Measurements from ENCODE around the gene FBXW8. TPM values are rescaled to one million over a fixed set of nuclear protein-coding genes. Genes with fewer than 3 reads are reported as not detected.

The FBXW8 gene
- total and polyA plus RNA-seq, 2 donors (not counting 3 experiments of a cell fraction or from before 2014, with no cell fraction given), result 15.4 TPM

GRCh38 chr12:116885491-116885890, 25.3 kb upstream of the FBXW8 start:
- ChIA-PET CTCF (no interaction called here), POLR2A (no interaction called here)
- intact Hi-C loops (cut with micrococcal nuclease) (no loop called here), dilution Hi-C loops (cut with MboI; ENCODE audit: extremely low pct_ligation_motif_present, low sequenced_read_pairs) (no loop called here)
- no TSS peak for BruUV-seq (replicated peaks)
- no peaks in the 10 kb centered on the region for H3K4me1 ChIP-seq (ENCODE audit: control insufficient read depth, extremely low read depth, insufficient read depth, low read length)
- no peak overlapping the region for H3K4me2 ChIP-seq (ENCODE audit: insufficient read depth, low read length)
- no peak overlapping the region for H2AFZ ChIP-seq (ENCODE audit: low read depth, low read length)
- FAIRE-seq, result no peak
- TF ChIP-seq FOS (IDR thresholded peaks at IDR 0.05; ENCODE audit: borderline replicate concordance, insufficient read depth, low read length), result no peak
- TF ChIP-seq POLR2AphosphoS5 (IDR thresholded peaks at IDR 0.05; ENCODE audit: insufficient read depth, low read depth, low read length), result no peak
- TF ChIP-seq, protein P1, sequence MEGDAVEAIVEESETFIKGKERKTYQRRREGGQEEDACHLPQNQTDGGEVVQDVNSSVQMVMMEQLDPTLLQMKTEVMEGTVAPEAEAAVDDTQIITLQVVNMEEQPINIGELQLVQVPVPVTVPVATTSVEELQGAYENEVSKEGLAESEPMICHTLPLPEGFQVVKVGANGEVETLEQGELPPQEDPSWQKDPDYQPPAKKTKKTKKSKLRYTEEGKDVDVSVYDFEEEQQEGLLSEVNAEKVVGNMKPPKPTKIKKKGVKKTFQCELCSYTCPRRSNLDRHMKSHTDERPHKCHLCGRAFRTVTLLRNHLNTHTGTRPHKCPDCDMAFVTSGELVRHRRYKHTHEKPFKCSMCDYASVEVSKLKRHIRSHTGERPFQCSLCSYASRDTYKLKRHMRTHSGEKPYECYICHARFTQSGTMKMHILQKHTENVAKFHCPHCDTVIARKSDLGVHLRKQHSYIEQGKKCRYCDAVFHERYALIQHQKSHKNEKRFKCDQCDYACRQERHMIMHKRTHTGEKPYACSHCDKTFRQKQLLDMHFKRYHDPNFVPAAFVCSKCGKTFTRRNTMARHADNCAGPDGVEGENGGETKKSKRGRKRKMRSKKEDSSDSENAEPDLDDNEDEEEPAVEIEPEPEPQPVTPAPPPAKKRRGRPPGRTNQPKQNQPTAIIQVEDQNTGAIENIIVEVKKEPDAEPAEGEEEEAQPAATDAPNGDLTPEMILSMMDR (IDR thresholded peaks at IDR 0.05; ENCODE audit: extremely low read depth in 1 of 2, insufficient read depth in 1 of 2, low read depth in 1 of 2, low read length in 2 of 2), result no peak
- no peak for TF ChIP-seq MAX (IDR thresholded peaks at IDR 0.05; ENCODE audit: insufficient read depth, insufficient read length)
- TF ChIP-seq MYC (IDR thresholded peaks at IDR 0.05; ENCODE audit: low read depth, low read length), result no peak
- TF ChIP-seq JUN (IDR thresholded peaks at IDR 0.05; ENCODE audit: borderline replicate concordance, insufficient read depth, insufficient read length, low read depth), result no peak
- no peak for TF ChIP-seq GATA2 (IDR thresholded peaks at IDR 0.05; ENCODE audit: insufficient read depth, insufficient read length, low read depth, low read length)
- TF ChIP-seq EZH2 (IDR thresholded peaks at IDR 0.05; ENCODE audit: borderline replicate concordance, low read depth, low read length, severe bottlenecking), result no peak
- H3K9ac ChIP-seq (replicated peaks; ENCODE audit: extremely low read depth, insufficient read depth, low read length), result no peak overlapping the region
- DNase-seq (ENCODE audit: low read depth, low spot score), result no peak
- no peaks in the 10 kb centered on the region for H3K9me1 ChIP-seq (replicated peaks; ENCODE audit: control insufficient read depth, extremely low read depth, insufficient read depth, low read length)
- no peak overlapping the region for H3K4me3 ChIP-seq (replicated peaks in 1 of 3; ENCODE audit: insufficient read depth in 1 of 3, low read depth in 1 of 3, low read length in 3 of 3)
- no peaks in the 10 kb centered on the region for H3K36me3 ChIP-seq (ENCODE audit: control insufficient read depth in 2 of 2, extremely low read depth in 1 of 2, insufficient read depth in 2 of 2, low read length in 2 of 2)
- H3K79me2 ChIP-seq (ENCODE audit: control insufficient read depth, insufficient read depth, low read length), result no peaks in the 10 kb centered on the region
- no peak overlapping the region for H3K27ac ChIP-seq (ENCODE audit: insufficient read depth, low read depth, low read length)
- no peaks in the 10 kb centered on the region for H3K9me3 ChIP-seq (replicated peaks; ENCODE audit: control insufficient read depth, insufficient read depth, low read length)
- H3K27me3 ChIP-seq (ENCODE audit: control insufficient read depth in 2 of 2, insufficient read depth in 2 of 2, low read length in 2 of 2), result peaks cover 24 to 29% of the 10 kb centered on the region in 2 experiments
- H4K20me1 ChIP-seq (replicated peaks; ENCODE audit: control insufficient read depth, extremely low read depth, insufficient read depth, low read length), result no peaks in the 10 kb centered on the region

All from endothelial cell of umbilical vein (primary cell).